HTERT RPE-1 (cell line): ENCODE data around the gene TOM1L2.

Experiments used
- in situ Hi-C: fragments of 300-500 bp; cut with MboI; formaldehyde crosslinking; loops from 4 replicates; pipeline ENCODE4 v1.14.3; 2020; ENCODE audit warnings: low sequenced_read_pairs

The TOM1L2 gene

GRCh38 chr17:17837966-17838962, 133.9 kb downstream of the TOM1L2 start:
- in situ Hi-C loops: no loop called here

- in situ Hi-C loops: no loop called here
Observed at GRCh38 chr17:17837380-17837821, 134.8 kb downstream of the TOM1L2 start.

GRCh38 chr17:17836818-17837379, 135.3 kb downstream of the TOM1L2 start, which contains the start of gene SREBF1:
SREBF1 (minus strand) TSS chr17:17836986; CDS start chr17:17836817, 169 bp downstream.
- in situ Hi-C loops: no loop called here

GRCh38 chr17:17836250-17836817, 135.9 kb downstream of the TOM1L2 start:
- in situ Hi-C loops: no loop called here

GRCh38 chr17:17835415-17836249, 136.6 kb downstream of the TOM1L2 start:
- in situ Hi-C loops: no loop called here

GRCh38 chr17:17834974-17835373, 137.2 kb downstream of the TOM1L2 start:
- in situ Hi-C loops: no loop called here

- in situ Hi-C loops: no loop called here
Observed at GRCh38 chr17:17833658-17834357, 138.4 kb downstream of the TOM1L2 start.

- in situ Hi-C loops: no loop called here
Observed at GRCh38 chr17:17832032-17832363, 140.2 kb downstream of the TOM1L2 start.

- in situ Hi-C loops: no loop called here
Observed at GRCh38 chr17:17831208-17832031, 140.8 kb downstream of the TOM1L2 start.

GRCh38 chr17:17830740-17831207, 141.4 kb downstream of the TOM1L2 start:
- in situ Hi-C loops: no loop called here

GRCh38 chr17:17830269-17830567, 142.0 kb downstream of the TOM1L2 start:
- in situ Hi-C loops: no loop called here

- in situ Hi-C loops: no loop called here
Observed at GRCh38 chr17:17827826-17828621, 144.2 kb downstream of the TOM1L2 start.

GRCh38 chr17:17826942-17827785, 145.0 kb downstream of the TOM1L2 start:
- in situ Hi-C loops: no loop called here

GRCh38 chr17:17826342-17826713, 145.9 kb downstream of the TOM1L2 start:
- in situ Hi-C loops: no loop called here

GRCh38 chr17:17824783-17825614, 147.2 kb downstream of the TOM1L2 start:
- in situ Hi-C loops: no loop called here

- in situ Hi-C loops: no loop called here
Observed at GRCh38 chr17:17824119-17824782, 147.9 kb downstream of the TOM1L2 start.
